K562 (cell line): Measurements from ENCODE around the gene PSMB2. TPM values are rescaled to one million over a fixed set of nuclear protein-coding genes. Genes with fewer than 3 reads are reported as not detected.

ENCODE experiments used
- ATAC-seq: fragments of 200-7000 bp; cut with Tn5 transposase; 3 replicates; pipeline ENCODE4 v1.9.1; 2020; ENCODE audit warnings: moderate library complexity
- BruUV-seq: library from RNA; stranded (reverse); fragments of 400-500 nt; replicated peaks from 2 replicates; lab custom pipeline; 2021; lab: Mats Ljungman, UMichigan
- CTCF ChIA-PET: fragments of 300-600 bp; formaldehyde crosslinking; extraction: SDS; loops from one replicate; lab custom pipeline; 2021; ENCODE audit warnings: low intra/inter-chr PET ratio; lab: Yijun Ruan, JAX
- POLR2A ChIA-PET: fragments of 300-600, 350-650 bp; sonication (Branson Sonifier 250); formaldehyde crosslinking; extraction: SDS; loops from one replicate; lab custom pipeline; 2021; ENCODE audit warnings: antibody characterized with exemption, inconsistent platforms; lab: Yijun Ruan, JAX
- DNase-seq, 4 experiments: peaks; one replicate each; pipeline versions ENCODE4 v3.0.0 to v3.0.0-alpha.2; 2011 to 2018; ENCODE audit warnings: low spot score in 3 of 4, mixed read lengths in 3 of 4; ENCODE audit errors: extremely low read depth in 1 of 4
- FAIRE-seq: peaks from 2 replicates; lab custom pipeline; 2011; peaks lifted over from hg19 to GRCh38; lab: Jason Lieb, UNC
- H2AFZ ChIP-seq: 2 replicates; pipeline ENCODE4 v1.6.0; 2011; ENCODE audit warnings: low read depth, low read length, control low read depth, inconsistent platforms
- H3K27ac ChIP-seq: fragments of 200-600 bp; 3 replicates; pipeline ENCODE4 v1.8.0; 2011; ENCODE audit warnings: low read depth, mild to moderate bottlenecking, control low read depth, inconsistent platforms, low read length, moderate library complexity, mixed read lengths; ENCODE audit errors: extremely low read depth
- H3K27me3 ChIP-seq, 2 experiments: fragments of 300-600 bp in 1 of 2; 2 replicates in 1 of 2; 3 replicates in 1 of 2; pipeline versions ENCODE4 v1.6.0 to v1.8.0; 2011; ENCODE audit warnings: inconsistent platforms in 2 of 2, low read length in 2 of 2, mild to moderate bottlenecking in 1 of 2, mixed read lengths in 1 of 2, moderate library complexity in 1 of 2; ENCODE audit not compliant: control insufficient read depth in 2 of 2, insufficient read depth in 2 of 2
- H3K36me3 ChIP-seq: fragments of 300-600 bp; 3 replicates; pipeline ENCODE4 v1.8.0; 2011; ENCODE audit warnings: mild to moderate bottlenecking, low read length, inconsistent platforms; ENCODE audit not compliant: control insufficient read depth, insufficient read depth
- H3K4me1 ChIP-seq, 2 experiments: fragments of 200-600 bp in 1 of 2; replicated peaks in 1 of 2; 2 replicates in 1 of 2; 3 replicates in 1 of 2; pipeline versions ENCODE4 v1.5.1 to v1.8.0; 2011; ENCODE audit warnings: inconsistent platforms in 2 of 2, low read length in 2 of 2, mild to moderate bottlenecking in 1 of 2, mixed read lengths in 1 of 2, moderate library complexity in 1 of 2; ENCODE audit not compliant: control insufficient read depth in 2 of 2, insufficient read depth in 2 of 2
- H3K4me2 ChIP-seq: 2 replicates; pipeline ENCODE4 v1.6.1; 2011; ENCODE audit warnings: low read length, control low read depth, inconsistent platforms, mixed read lengths; ENCODE audit not compliant: insufficient read depth
- H3K4me3 ChIP-seq: fragments of 200-600 bp; sonication (generic), shearing (Covaris generic); 2 replicates; pipeline ENCODE4 v1.5.1; 2016; ENCODE audit warnings: control low read depth, inconsistent platforms
- H3K79me2 ChIP-seq: fragments of 200-600 bp; 3 replicates; pipeline ENCODE4 v1.8.0; 2011; ENCODE audit warnings: low read length, inconsistent platforms; ENCODE audit not compliant: control insufficient read depth, insufficient read depth
- H3K9ac ChIP-seq, 2 experiments: 2 replicates each; pipeline versions ENCODE4 v1.6.0 to v1.6.1; 2011; ENCODE audit warnings: low read depth in 2 of 2, low read length in 2 of 2, control low read depth in 1 of 2, inconsistent platforms in 1 of 2, mild to moderate bottlenecking in 1 of 2, mixed read lengths in 1 of 2; ENCODE audit not compliant: insufficient read depth in 1 of 2
- H3K9me1 ChIP-seq: one replicate; pipeline ENCODE4 v1.6.0; 2011; ENCODE audit warnings: inconsistent platforms, mild to moderate bottlenecking, low read length, moderate library complexity; ENCODE audit not compliant: control insufficient read depth, insufficient read depth
- H3K9me3 ChIP-seq: replicated peaks from 2 replicates; pipeline ENCODE4 v1.5.1; 2011; ENCODE audit warnings: low read depth, low read length, inconsistent platforms; ENCODE audit not compliant: control insufficient read depth, insufficient read depth
- H4K20me1 ChIP-seq: replicated peaks from 2 replicates; pipeline ENCODE4 v1.6.1; 2011; ENCODE audit warnings: low read length, inconsistent platforms, mixed read lengths; ENCODE audit not compliant: control insufficient read depth, insufficient read depth
- CHD2 ChIP-seq: IDR thresholded peaks from 2 replicates; pipeline ENCODE4 v1.6.1; 2011; ENCODE audit warnings: low read depth, low read length
- HIVEP1 ChIP-seq: fragments of 250-450 bp; sonication (Bioruptor Pico); IDR thresholded peaks from 2 replicates; pipeline ENCODE4 v1.4.0; 2020; ENCODE audit warnings: mild to moderate bottlenecking
- MCM2 ChIP-seq: fragments of 450-650 bp; IDR thresholded peaks from 2 replicates; pipeline ENCODE4 v1.6.1; 2017; ENCODE audit warnings: low read depth, mild to moderate bottlenecking
- MCM5 ChIP-seq: fragments of 450-650 bp; IDR thresholded peaks from 2 replicates; pipeline ENCODE4 v1.6.1; 2016; ENCODE audit warnings: low read depth
- PHF21A ChIP-seq: fragments of 450-650 bp; IDR thresholded peaks from 2 replicates; pipeline ENCODE4 v1.6.1; 2017; ENCODE audit warnings: low read depth, borderline replicate concordance
- PKNOX1 ChIP-seq: fragments of 450-650 bp; IDR thresholded peaks from 2 replicates; pipeline ENCODE4 v1.6.1; 2016
- U2AF1 ChIP-seq: fragments of 200-400 bp; formaldehyde crosslinking; optimal IDR thresholded peaks from 2 replicates; pipeline ENCODE3; 2017; ENCODE audit warnings: mild to moderate bottlenecking, low read depth, low read length, moderate library complexity
- ZBTB1 ChIP-seq: sonication (generic); formaldehyde crosslinking; IDR thresholded peaks from 2 replicates; pipeline ENCODE4 v1.8.1; 2023; ENCODE audit warnings: missing genetic modification reagents, low read depth, mild to moderate bottlenecking, borderline replicate concordance
- ZNF696 ChIP-seq: fragments of 250-450 bp; sonication (Bioruptor Pico); conservative IDR thresholded peaks from 2 replicates; pipeline ENCODE4 v1.4.0; 2020; ENCODE audit warnings: mild to moderate bottlenecking, moderate library complexity
- ZNF830 ChIP-seq: fragments of 250-450 bp; sonication (Bioruptor Pico); IDR thresholded peaks from 2 replicates; pipeline ENCODE4 v1.5.0; 2021; ENCODE audit warnings: mild to moderate bottlenecking
- WGBS: fragments of 100-300 bp; shearing (Covaris generic); methylation state at CpG from one replicate; pipeline ENCODE4 v1.1.6; 2016; ENCODE audit warnings: low coverage, mixed read lengths; ENCODE audit not compliant: insufficient coverage; ENCODE audit errors: missing lambda C conversion rate; 5-methylcytosine and 5-hydroxymethylcytosine counted together
- in situ Hi-C: fragments of 300-500 bp; cut with MboI; formaldehyde crosslinking; loops from 4 replicates; pipeline ENCODE4 v1.15.0; 2018; ENCODE audit warnings: inconsistent platforms, mixed read lengths
- intact Hi-C: fragments of 100-400 bp; cut with micrococcal nuclease; formaldehyde crosslinking; loops from 2 replicates; pipeline ENCODE4 v1.14.2; 2022
- polyA plus RNA-seq, 8 experiments: library from polyadenylated mRNA; depleted of rRNA in 4 of 8; stranded (reverse) in 5 of 8; unstranded in 3 of 8; fragments of >200 nt; fragmentation: Nextera tagmentation in 2 of 8; fragmentation: Illumina TruSeq in 1 of 8; extraction: Ambion mirVana in 2 of 8; extraction: Trizol in 1 of 8; gene quantifications; 2 replicates each; pipeline versions ENCODE4 v1.2.1 to v1.2.3, GENCODE V29; 2011 to 2014; ENCODE audit warnings: inconsistent platforms in 1 of 8, missing spikeins in 1 of 8
- total RNA-seq, 7 experiments: library from RNA; depleted of rRNA in 6 of 7; stranded (reverse); fragments of >200 nt in 6 of 7; fragmentation: Illumina TruSeq in 2 of 7; extraction: Trizol in 2 of 7; gene quantifications; 2 replicates each; pipeline versions ENCODE4 v1.2.1 to v1.2.3, GENCODE V29; 2011 to 2021; ENCODE audit warnings: low replicate concordance in 1 of 7

PSMB2 gene
- total and polyA plus RNA-seq, 9 of the 15 experiments (the other 6 are each of a cell fraction or from before 2014, with no cell fraction given), result 71.7 to 543 (median 165) TPM

GRCh38 chr1:35574125-35574654 is 67.1 kb downstream of the PSMB2 start (continued):
- TF ChIP-seq PKNOX1 (no peak), ZNF830 (CRISPR knock-in tag) (no peak), U2AF1 (no peak), MCM2 (no peak), ZNF696 (CRISPR knock-in tag) (no peak)

GRCh38 chr1:35573198-35574124 is 67.9 kb downstream of the PSMB2 start, which contains the start of gene TFAP2E:
Gene TFAP2E, plus strand, starts transcription at chr1:35573314. Its CDS starts 264 bp downstream, at chr1:35573578.
- DNase-seq, result no peak
- Histone ChIP-seq H3K9ac (no peak within 1 kb of the TSS), H3K79me2 (no peaks in the 10 kb centered on the region), H3K27ac (no peak within 1 kb of the TSS), H3K9me3 (no peaks in the 10 kb centered on the region)
- intact Hi-C loops, result no loop called here
- FAIRE-seq, result no peak
- POLR2A ChIA-PET, result interaction anchor here (0.7 to 1.3 kb wide), 4 partner anchors 11 to 158 kb away, joined by 3 read pairs; no protein-coding TSS in a partner anchor
- no TSS peak for BruUV-seq
- TF ChIP-seq HIVEP1 (CRISPR knock-in tag), result no peak
- no peak for TF ChIP-seq CHD2
- TF ChIP-seq ZNF696 (CRISPR knock-in tag), result no peak
- no peak for TF ChIP-seq MCM5
- no peak for TF ChIP-seq ZBTB1 (CRISPR knock-in tag)
- TF ChIP-seq PHF21A, result no peak
- TF ChIP-seq, all 486 proteins: peak for 0
- CTCF ChIA-PET, result no interaction called here
- ATAC-seq, result no peak
- WGBS, result 66% methylated on average over 50 of the region's 95 CpGs
- Histone ChIP-seq H3K36me3 (no peaks in the 10 kb centered on the region), H4K20me1 (0 out of 2 replicates have a peak, but pooled peaks cover 5% of the 10 kb centered on the region), H2AFZ (no peak within 1 kb of the TSS), H3K4me2 (no peak within 1 kb of the TSS), H3K4me3 (no peak within 1 kb of the TSS), H3K27me3 (peaks cover 3 to 18% of the 10 kb centered on the region in 2 experiments; a peak in 4 of 5 replicates), H3K9me1 (no peaks in the 10 kb centered on the region), H3K4me1 (peaks cover 11 to 33% of the 10 kb centered on the region in 2 experiments)
- in situ Hi-C loops, result no loop called here
